NCI-H2029 (cell line): ENCODE measurements around the gene CAMTA1.

Source experiments
- DNase-seq: peaks from one replicate; lab custom pipeline; 2025; lab: John Stamatoyannopoulos, UW

The CAMTA1 gene

GRCh38 chr1:7574121-7575040, 789.1 kb downstream of the CAMTA1 start:
- peak; percentile 66 for DNase-seq

- no peak for DNase-seq
These were observed 789.8 kb downstream of the CAMTA1 start for GRCh38 chr1:7575041-7575400.

GRCh38 chr1:7576946-7577657, 791.8 kb downstream of the CAMTA1 start:
- no peak for DNase-seq

- no peak for DNase-seq
These were observed 793.0 kb downstream of the CAMTA1 start for GRCh38 chr1:7578206-7578605.

GRCh38 chr1:7579016-7579415, 793.8 kb downstream of the CAMTA1 start:
- DNase-seq: no peak

- no peak for DNase-seq
These were observed 794.9 kb downstream of the CAMTA1 start for GRCh38 chr1:7579831-7580804.

DNA sequence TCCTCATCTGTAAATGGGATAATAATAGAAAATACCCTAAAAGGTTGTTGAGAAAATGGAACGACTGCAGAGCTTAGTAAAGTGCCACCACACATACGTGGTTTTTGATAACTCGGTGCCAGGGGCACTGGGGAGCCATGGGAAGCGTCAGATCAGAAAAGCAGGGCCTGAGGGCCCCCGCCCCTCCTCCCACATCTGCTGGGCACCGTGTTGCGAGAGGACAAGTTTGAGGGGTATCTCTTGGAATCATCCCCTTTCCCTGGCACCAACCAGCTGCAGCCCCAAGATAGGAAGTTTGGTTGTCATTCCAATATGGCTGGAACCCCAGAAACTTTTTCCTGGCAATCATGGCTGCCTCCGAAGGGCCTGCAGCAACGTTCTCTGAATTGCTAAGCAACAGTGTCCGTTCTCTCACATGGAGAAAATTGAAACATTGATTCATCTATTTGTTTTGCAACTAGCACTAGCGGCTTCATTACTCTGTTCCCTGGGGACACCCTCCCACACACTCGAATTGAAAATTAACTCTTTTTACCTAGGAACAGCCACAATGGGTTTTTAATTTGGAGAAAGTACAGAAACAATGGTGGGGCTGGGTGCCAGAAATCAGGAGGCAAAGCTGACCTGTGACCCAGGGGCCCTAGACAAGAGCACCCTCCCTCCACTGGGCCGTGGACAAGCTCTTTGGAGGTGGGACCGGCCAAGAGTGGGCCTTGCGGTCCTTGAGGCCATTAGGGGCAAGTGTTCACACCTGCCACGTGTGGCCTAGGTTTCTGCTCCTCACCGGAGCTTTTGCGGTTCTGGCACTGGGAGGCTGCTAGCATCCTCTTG, 795.9 kb downstream of the CAMTA1 start:
- no peak for DNase-seq

- DNase-seq: no peak
These were observed 796.7 kb downstream of the CAMTA1 start for GRCh38 chr1:7581754-7582459.

DNA sequence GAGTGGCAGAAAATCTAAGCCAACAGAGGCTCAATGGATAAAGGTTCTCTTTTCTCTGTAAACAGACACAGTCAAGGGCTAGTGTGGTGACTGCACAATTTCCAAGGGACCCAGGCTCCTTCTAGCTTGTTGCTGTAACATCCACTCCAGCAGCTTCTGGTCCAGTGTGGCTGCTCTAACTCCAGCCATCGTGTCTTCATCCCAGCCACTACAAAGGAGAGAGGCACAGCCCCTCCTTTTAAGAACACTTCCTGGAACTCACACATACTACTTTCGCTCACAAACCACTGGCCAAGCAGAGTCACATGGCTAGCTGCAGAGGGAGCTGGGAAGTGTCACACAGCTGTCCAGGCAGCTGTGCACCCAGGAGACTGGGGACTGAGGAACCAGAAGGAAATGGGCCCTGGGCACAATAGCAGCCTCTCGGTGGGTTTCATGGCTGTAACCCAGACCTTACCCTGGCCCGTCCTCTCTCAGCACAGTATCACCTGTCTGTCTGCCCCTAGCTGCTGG, 797.3 kb downstream of the CAMTA1 start:
- DNase-seq: no peak

DNA sequence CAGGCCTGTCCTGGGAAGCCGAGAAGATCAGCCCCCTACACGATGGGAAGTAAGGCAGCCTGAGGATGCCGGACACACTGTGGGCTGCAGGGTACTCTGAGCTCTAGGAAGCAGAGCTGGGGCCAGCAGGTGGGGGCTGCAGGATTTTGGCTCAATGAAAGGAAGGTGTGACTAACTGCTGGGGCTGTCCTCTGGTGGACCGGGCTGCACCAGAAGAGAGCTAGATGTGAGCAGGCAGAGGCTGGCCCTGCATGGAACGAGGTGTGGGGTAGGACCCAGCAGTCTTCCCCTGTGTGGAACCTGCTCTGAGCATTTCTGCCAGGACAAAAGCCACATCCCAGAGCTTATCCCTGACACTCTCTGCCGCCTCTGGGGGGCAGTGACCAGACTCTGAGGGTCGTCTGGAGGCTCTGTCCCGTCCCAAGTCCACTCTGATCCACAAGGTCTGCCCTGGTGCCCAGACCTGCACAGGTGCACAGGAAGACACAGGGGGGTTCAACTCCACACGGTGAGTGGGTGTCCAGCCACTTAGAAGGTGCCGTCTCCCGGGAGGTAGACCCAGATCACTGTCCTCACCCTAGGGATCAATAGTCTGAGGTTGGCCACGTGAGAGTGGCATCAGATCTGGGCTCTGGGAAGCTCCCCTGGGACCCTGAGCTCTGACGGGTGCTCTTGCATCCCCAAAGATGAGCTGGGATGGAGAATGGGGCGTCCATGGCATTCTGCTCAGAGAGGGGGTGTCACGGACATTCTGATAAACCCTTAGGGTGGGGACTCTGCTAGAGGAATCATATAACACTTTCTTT, 798.2 kb downstream of the CAMTA1 start:
- no peak for DNase-seq

DNA sequence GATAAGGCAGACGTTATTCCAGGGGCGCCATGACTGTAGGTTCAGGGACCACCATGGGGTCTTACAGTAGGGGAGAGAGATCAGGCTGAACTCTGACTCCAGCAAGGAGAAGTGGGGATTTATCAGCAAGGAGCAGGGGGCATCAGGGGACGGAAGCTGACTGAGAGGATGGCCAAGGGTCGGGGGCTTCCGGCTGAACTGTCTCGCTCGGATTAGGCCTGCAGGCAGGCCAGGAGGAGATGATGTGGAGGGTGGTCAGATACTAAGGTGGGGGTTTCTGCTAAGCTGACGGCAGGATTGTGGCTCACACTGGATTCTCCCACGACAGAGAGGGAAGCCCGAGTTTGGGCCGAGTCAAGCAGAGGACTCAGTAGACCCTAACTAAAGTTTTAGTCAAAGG, 798.9 kb downstream of the CAMTA1 start:
- DNase-seq: no peak

- no peak for DNase-seq
These were observed 799.4 kb downstream of the CAMTA1 start for GRCh38 chr1:7584643-7585042.

- no peak for DNase-seq
These were observed 800.1 kb downstream of the CAMTA1 start for GRCh38 chr1:7585216-7585907.

- no peak for DNase-seq
These were observed 801.0 kb downstream of the CAMTA1 start for GRCh38 chr1:7586031-7586941.

- no peak for DNase-seq
These were observed 802.0 kb downstream of the CAMTA1 start for GRCh38 chr1:7587108-7587772.

DNA sequence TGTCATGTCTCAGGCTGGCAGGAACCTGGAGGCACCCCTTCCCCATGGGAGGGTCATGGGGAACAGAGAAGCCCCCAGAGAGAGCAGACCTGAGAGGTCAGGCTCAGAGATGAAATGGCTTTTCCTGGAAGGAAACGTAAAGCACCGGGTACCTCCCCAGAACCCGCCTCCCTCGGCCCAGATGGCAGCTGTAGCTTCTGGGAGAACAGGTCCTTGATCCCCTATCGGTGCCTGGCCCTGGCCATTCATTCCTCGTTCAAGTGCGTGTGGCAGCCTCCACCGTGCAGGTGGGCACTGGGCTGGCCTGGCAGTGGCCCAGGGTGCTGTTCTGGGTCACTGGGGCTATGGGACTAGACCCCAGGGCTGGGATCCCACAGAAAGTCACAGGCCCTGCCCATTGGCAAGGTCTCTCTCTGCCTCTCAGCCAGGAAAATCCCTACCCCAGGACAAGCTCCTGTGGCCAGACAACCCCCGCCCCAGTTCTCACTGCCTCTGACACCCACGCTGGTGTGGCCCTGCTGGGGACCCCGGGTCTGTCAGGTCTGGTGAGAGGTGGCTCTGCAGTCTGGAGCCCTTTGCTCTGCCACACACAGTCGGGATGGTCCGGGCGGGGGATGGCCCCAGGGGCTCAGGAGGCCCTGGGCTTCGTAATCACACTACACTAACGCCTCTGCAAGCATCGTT, 802.7 kb downstream of the CAMTA1 start:
- no peak for DNase-seq

GRCh38 chr1:7588457-7588827, 803.2 kb downstream of the CAMTA1 start:
- no peak for DNase-seq
